Activated CD8-positive, alpha-beta memory T cell treated with anti-CD3 and anti-CD28 coated beads for 4 hours (primary cell): ENCODE data around the gene MAPK6.
A peak's percentile ranks its signal among the peaks of the same experiment; 100 is the strongest.

Experiments used
- DNase-seq, 2 donors: peaks; one replicate each; pipeline ENCODE4 v3.0.0-alpha.2; 2020; ENCODE audit warnings: low read depth in 2 of 2

MAPK6 gene

DNA sequence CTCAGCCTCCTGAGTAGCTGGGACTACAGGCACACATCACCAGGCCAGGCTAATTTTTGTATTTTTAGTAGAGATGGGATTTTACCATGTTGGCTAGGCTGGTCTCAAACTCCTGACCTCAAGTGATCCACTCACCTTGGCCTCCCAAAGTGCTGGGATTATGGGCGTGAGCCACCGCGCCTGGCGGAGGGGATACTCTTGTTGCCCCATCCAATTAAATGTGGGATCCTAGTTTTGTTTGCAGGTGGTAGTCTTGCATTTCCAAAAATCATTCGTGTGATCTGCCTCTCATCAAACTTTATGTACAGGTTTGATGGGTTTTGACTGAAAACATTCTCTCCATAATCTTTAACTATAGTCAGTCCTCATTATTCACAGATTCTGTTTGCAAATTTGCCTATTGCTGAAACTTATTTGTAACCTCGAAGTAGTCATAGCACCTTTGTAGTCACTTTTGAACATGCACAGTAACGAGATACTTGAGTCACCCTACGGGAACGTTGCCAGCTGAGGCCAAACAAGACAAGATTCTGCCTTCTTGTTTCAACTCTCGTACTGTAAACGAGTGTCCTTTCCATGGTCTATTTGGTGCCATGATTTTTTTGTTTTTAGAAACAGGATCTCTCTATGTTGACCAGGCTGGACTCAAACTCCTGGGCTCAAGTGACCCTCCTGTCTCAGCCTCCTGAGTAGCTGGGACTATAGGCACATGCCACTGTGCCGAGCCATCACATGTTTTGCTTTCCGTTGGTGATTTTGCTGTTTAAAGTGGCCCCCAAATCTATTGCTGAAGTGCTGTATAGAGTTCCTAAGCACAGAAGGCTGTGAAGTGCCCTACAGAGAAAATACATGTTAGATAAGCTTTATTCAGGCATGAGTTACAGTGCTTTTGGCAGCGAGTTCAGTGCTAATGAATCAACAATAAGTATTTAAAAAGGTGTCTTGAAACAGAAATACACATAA is 8.1 kb upstream of the MAPK6 start:
- no peak for DNase-seq

DNA sequence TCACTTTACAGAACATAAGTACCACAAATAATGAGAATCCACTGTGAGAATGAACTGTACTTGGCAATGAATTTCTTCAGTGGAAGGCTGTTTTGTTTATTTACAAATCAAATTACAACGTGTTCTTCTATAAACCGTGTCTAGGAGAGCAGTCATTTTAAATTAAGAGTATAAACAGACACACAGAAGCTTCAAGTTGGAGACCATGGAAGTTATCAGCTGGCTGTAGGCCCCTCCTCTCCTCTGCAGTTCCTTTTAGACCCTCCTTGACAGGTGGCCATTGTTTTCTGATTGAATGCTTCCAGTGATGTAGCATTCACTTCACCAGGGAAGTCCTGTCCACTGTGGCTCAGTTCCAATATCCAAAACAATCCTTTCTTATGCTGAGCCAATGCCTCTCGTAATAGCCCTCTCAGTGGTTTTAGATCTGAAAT is 7.3 kb upstream of the MAPK6 start:
- no peak for DNase-seq

DNA sequence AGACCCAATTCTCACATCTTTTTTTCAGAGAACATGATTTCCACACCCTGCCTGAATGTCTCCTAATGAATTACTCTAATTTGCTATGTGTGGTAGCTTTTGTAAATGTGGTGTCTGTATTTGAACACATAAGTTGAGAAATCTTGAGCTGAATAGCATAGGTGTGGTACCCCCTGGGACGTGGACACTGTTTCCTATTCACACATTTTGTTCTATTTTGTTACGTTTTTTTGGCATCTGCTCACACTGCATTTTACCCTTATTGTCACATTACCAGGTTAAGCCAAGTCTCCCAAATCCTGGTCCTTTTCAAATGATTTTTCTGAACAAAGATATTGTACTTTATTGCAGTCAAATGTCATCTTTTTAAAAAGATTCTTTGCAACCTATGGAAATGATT is 6.8 kb upstream of the MAPK6 start:
- no peak for DNase-seq

GRCh38 chr15:52013151-52013791 is 5.7 kb upstream of the MAPK6 start:
- no peak for DNase-seq

- no peak for DNase-seq
Measured at GRCh38 chr15:52014616-52015015, 4.4 kb upstream of the MAPK6 start.

- DNase-seq = no peak
Measured at GRCh38 chr15:52016316-52016715, 2.7 kb upstream of the MAPK6 start.

DNA sequence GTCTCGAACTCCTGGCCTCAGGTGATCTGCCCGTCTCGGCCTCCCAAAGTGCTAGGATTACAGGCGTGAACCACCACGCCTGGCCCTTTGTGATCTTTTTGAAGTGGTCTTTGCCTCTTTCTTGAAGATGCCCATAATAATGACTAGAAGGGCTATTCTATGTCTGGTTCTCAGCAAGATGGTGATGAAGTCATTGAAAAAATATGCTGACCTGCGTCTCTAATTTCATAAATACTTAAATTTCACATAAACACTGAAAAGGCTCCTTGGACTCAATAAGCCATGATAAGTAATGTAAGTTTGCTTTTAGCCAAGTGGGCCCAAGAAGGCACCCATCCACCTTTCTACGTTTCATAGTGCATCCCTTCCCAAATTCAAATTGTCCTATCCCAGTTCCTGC is 775 bp upstream of the MAPK6 start:
- DNase-seq = no peak

DNA sequence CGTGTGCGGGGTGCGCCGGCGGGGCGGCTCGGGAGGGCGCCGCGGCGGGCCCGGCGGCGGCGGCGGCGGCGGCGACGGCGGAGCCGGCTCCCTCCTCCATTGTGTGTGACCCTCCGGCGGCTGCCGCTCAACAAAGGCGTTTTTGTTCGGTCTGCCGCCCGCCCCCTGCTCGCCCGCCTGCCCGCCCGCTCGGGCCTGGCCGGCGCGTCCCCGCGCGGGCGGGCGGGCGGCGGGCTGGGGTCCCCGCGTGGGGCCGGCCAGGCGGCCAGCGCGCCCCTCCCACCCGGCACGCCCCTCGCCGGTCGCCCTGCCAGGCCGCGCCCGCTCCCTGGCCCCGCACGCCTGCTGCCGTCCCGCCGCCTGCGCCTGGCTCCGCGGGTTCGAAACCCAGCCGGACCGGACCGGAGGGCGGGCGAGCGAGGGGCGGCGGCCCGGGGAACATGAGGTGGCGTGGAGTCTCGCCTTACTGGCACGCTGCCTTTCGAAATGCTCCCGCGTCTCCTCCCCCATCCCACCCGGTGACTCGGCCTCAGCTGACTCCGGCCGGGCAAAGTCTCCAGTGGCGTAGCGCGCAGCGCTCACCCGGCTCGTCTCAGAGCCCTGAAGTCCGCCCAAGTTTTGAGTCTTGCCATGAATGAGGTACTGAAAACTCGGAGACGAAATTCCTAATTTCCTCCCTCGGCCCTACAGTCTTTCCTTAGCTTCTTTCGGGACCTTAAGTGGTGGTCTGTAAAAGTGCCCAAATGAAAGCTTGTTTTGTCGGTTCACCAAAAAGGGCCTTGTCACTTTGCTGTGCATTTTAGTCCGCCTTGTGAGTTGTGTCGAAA is 588 bp downstream of the MAPK6 start:
- DNase-seq = peak; percentile 22 to 41

- DNase-seq = no peak
Measured at GRCh38 chr15:52020221-52021085, 1.4 kb downstream of the MAPK6 start.

DNA sequence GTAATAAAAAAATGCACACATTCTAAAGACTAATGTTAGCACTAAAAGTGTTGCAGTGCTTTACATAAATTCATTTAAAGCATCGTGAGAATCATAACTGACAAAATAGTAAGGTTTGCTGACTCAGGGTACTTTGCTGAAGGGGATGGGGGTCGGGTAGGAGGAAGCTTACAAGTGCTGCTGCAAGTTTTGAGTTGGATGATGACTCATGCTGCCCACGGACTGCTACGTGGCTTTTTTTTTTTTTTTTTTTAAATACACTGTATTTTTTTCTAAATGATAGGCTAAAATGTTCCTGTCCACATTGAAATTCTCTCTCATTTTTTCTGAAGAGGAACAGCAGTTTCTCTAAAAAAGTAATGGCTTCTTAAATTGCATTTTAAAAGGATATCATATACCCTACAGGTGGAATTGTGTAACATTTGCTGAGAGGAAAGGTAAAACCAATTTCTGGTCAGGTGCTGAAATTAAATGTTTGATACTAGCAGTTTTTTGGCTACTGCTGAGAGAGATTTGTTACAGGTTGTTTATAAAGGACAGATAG is 2.2 kb downstream of the MAPK6 start:
- peak; percentile 43 to 62 for DNase-seq

GRCh38 chr15:52021892-52022540 is 3.0 kb downstream of the MAPK6 start:
- no peak for DNase-seq

DNA sequence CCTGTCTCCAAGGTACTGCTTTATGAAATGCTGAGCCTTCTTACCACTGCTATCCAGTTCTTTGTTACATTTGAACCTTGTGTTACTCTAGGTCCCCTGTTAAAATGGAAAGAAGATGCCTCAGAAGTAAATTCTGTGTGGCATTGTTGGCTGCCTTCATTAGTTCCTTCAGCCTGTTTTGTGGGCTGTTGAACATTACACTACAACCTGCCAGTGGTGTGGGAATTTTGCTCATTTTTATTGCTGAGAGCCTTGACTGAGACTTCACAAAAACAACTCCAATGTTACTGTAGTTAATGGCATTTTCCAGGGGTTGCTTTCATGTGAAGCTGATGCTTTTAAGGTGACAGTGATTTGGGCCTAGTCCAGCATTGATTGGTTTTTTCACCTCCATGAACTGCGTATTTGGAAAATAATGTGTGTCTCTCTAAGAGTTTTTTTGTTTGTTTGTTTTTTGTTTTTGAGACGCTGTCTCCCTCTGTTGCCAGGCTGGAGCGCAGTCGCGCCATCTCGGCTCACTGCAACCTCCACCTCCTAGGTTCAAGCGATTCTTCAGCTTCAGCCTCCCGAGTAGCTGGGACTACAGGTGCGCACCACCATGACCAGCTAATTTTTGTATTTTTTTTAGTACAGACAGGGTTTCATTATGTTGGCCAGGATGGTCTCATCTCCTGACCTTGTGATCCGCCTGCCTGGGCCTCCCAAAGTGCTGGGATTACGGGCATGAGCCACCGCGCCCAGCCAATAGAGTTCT is 4.3 kb downstream of the MAPK6 start:
- DNase-seq = no peak

- DNase-seq = no peak
Measured at GRCh38 chr15:52028431-52029093, 9.5 kb downstream of the MAPK6 start.

GRCh38 chr15:52030010-52030409 is 11.0 kb downstream of the MAPK6 start:
- DNase-seq = no peak

- no peak for DNase-seq
Measured at GRCh38 chr15:52031556-52031955, 12.5 kb downstream of the MAPK6 start.

- no peak for DNase-seq
Measured at GRCh38 chr15:52037889-52038505, 19.0 kb downstream of the MAPK6 start.

DNA sequence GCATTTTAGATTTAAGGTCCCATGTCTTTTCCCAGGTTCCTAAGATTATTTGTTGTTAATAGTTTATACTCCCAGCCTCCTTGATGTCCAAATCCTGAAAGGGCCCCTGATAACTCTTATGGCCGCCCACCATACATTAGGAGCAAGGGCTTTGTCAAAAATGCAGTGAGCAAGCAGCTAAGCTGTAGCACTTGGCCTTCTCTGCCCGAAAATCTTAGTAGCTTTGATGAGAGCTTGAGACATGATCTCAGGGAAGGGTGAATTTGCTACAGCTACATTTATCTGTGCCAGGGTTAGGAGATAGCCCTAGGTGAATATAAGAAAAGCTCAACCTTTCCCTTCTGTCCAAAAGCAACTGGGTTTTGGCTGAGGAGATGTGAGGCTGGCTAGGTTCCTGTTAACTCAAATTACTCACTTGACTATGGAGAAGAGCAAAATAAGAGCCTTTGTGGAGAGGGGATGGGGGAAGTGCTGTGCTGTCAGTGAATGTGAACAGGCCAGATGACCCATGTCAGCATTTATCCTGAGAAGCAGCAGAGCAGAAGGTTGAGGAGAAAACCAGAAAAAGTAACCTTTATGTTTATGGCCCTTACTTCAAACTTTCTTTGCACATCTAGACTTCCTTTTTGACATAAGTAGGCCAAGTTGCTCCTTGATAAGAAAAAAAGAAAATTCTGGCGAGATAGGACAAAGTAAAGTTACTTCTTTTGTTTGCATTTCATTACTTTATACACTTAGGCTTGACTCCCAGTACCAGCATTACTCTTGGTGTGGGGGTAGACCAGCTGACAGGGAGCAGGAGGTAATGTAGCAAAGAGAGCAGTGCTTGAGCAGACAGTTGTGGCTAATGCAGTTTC is 21.1 kb downstream of the MAPK6 start:
- DNase-seq = no peak
